ENCODE measurements around the gene ITPR1.

Gene ITPR1

DNA sequence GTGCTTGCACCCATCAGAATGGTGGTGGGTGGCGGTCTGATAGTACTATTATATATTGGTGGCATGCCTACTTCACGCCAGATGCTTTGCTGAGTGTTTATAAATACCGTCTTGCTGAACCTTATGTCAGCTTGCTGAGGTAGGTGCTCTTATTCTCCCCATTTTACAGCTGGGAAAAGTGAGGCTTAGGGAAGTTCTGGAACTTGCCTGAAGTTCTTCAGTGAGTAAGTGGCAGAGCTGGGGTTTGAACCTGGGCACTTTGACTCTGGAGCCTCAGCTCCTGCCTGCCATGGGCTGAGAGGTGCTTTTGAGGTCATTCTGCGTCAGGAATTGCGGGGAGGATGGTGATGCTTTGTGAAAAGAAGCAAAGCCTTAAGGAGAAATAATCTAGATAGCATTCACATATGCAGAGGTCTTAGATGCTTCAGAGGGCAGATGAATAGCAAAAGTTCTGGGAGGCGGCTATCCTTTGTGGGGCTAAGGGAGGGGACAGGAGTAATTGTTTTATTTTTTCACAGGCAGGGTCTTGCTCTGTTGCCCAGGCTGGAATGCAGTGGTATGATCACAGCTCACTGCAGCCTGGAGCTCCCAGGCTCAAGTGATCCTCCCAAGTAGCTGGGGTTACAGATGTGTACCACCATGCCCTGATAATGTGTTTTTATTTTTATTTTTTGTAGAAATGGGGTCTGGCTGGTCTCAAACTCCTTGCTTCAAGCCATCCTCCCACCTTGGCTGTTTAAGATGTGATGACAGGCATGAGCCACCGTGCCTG, 18.5 kb downstream of the ITPR1 start:
- no peak for DNase-seq

- no peak for DNase-seq
These were observed 19.9 kb downstream of the ITPR1 start for GRCh38 chr3:4512895-4513616.

DNA sequence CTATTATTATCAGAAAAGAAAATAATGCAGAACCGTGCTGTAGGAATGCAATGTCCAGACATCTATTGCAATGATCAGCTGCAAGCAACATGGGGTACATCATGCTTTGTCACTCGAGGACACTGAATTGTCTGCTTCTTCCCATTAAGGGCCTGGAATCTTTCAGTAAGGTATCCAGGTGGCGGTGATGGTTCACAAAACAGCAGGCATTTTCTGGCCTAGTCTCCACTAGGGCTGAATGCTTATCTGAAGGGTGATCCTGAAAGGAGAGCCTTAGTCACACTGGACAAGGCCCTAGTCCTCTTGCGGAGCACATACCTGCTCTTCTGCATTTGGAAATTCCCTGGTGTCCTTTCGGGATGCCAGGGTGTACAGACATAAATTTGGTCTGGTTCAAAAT, 21.2 kb downstream of the ITPR1 start:
- no peak for DNase-seq

DNA sequence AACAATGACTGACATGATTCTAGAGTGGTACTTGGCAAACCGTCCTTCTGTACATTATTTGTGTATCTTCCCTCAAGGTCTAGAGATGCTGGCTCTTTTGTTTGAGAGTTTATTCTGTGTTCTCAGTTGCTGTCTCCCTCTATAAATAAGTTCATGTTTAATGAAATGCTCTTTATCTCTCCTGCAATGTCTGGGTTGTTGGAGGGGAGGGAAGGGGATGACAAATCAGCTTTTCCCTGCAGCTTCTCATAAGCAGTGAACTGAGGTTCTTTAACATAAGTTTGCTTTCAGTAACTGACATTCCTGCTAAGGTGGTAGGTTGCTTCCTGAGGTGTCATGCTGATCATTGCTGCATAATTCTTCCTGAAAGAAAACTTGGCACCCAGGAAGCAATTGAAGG, 21.8 kb downstream of the ITPR1 start:
- DNase-seq: no peak

- DNase-seq: no peak
These were observed 22.9 kb downstream of the ITPR1 start for GRCh38 chr3:4515916-4516579.

GRCh38 chr3:4517093-4517492, 23.9 kb downstream of the ITPR1 start:
- DNase-seq: no peak

DNA sequence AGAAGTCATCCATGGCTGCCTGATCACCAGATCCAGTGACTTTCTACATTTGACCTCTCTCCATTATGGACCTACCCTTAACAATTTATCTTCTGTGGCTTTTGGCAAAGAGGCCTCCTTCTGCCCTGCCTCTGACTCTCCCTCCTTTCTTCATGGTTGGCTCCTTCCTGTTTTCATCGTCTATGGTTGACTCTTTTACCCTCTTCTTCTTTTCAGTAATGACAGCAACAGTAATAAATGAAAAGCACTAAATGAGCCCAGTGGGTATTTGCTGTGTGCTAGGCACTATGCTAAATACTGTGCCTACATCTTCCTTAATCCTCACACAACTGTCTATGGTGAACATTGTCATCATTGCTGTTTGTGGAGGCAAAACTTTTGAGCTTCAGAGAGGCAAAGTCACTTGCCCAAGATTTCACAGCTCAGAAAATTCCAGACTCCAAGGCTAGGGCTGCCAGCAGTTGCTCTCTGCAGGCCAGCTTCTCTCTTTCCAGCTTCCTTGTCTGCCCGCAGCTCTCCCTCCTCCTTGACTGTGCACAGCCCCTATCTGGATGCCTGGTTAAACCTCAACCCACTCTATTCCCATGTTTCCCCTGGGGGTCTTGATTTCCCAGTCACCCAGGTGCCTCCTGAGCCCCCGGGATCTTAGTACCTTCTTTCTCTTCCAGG, 24.6 kb downstream of the ITPR1 start:
- no peak for DNase-seq

GRCh38 chr3:4520033-4520816, 27.1 kb downstream of the ITPR1 start:
- DNase-seq: no peak

DNA sequence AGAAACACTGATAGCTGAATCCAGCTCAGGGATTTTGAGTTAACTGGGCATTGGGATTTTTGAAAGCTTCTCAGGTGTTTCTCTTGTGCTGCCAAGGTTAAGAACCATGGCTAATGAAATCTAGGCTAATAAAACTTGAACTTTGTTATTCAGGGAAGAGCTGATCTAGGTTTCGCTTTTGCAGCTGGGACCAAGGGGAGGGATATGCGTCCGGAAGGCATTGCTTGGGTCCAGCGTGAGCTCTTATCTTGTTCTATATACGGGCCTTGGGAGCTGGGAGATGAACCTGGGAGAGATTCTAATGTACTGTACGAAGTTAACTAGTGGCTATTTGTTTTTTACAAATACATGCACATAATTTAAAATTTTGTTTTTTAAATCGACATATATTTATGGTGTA, 29.8 kb downstream of the ITPR1 start:
- no peak for DNase-seq

DNA sequence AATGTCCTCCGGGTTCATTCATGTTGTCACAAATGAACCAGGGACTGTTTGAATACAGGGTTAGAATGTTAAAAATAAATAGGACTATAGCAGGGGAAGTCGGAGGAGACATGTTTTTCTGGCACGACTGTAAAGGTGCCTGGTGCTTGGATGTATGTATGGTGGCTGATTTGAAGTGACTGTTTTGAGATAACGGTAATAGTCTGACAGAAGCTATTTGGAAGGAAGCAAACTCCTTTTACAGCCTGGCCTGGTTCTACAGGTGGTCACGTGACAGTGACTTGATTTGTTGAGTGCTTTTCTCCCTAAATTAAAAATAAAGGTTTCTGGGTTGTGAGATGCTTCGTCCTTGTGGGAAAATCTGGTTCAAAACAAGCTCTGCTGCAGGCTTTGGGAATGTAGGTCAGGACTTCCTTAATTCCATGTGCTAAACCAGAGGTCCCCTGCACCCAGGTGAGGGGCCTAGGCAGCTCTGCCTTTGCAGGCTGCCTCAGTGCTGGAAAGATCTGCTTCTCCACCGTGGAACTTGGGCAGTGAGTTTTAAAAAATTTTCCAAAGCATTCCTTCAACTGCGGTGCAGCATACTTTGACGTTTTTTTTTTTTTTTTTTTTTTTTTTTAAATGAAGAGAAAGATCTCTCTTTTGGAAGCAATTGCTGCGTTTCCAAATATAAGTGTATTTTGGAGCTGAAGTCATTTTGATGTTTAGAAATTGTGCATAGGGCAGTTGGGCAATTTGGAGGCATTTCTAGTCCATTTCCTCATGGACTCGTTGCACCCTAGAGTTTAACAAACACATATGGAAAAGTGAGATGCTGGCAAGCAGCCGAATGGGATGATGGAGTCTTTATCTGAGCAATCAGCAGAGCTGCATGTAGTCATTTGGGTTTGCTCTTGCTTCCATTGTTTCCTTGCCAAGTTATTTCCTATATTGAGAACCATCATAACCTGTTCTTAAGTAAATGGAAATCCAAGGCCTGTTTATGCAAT, 30.9 kb downstream of the ITPR1 start:
- no peak for DNase-seq

DNA sequence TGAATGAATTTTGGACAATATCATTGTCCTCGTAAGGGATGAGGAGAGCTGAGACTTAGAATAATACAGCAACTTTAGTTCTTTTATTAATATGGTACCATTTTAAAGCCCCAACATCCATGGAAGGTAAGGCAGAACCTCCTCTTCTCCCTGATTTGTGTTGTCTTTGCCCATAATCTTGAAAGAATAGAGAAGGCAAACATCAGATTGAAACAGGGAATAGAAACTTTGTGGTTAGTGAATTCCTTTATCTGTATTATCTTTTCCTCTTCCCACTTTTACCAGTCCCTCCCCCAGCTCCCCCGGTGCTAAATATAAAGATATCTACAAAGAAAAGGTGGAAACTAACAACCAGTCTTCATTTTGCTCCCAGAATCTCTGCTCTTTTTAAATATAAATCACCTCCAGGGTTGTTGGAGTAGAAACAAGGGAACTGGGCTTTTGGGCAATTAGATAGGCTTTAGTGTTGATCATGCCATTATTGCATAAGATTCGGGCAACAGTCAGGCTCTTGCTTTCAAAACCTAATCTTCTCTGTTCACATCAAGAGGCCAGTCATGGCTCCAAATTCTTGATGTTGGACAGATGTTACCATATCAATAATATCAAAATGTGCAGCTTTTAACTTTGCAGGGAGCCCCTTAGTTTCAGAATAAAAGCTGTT, 32.5 kb downstream of the ITPR1 start:
- no peak for DNase-seq

GRCh38 chr3:4528320-4528719, 35.2 kb downstream of the ITPR1 start:
- no peak for DNase-seq

DNA sequence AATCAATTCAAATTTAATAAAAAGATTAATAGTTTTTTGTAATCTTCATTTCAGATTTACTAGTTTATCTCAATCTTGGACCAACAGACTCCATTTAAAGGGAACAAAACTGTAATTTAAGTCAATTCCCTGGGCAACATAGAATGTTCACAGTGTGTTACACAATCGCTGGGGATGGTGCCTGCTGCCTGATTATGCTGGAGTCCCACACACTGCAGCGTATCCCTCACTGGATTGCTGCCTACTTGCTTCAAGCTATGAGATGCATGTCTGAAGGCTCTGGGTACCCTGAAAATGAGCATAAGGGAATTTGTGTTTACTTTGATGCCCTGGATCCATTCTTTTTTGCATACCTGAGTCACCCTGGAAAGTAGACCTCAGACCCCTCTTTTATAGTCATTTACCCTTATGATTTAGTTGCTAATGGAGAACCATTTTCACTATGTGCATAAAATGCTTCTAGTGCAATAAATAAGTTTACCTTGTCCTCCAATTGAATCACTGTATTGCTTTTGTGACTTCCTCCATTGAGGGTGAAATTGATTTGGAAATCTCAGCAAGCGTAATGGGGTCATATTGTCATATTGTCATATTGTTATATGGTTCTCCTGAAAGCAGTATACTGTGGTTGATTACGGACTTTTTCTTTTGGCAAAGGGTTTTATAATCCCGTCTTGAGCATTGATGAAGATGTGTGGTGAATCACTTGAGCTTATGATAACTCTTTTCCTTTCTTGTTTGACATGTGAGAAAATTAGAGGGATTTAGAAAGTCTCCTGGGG, 35.9 kb downstream of the ITPR1 start:
- DNase-seq: no peak

DNA sequence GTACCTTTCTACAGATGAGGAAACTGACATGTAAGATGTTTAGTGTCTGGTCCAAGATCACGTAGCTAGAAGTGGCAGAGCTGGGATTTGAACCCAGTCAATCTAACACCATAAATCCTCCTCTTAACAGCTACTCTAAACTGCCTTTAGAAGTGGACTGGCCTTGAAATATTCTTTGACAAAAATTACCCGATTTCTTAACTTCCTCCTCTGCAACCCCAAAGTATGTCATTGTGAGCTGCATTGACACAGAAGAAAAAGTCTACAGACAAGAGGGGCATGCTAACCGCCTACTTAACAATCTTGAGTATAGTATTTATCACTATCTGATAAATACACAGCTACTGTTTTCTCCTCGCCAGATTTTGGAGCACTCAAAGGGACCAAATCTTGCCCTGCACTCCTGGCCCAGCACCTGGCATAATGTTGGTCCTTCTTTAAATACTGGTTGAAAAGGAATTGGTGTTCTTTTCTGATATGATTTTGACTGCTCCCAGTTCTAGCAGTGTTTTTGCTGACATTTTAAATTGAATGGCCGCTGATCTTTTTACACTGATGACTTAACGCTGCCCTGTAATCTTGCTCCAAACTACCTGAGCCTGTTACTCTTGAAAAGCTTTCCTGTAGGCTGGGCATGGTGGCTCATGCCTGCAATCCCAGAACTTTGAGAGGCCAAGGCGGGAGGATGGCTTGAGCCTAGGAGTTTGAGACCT, 36.9 kb downstream of the ITPR1 start:
- no peak for DNase-seq

- DNase-seq: no peak
These were observed 38.4 kb downstream of the ITPR1 start for GRCh38 chr3:4531478-4532025.

- no peak for DNase-seq
These were observed 39.5 kb downstream of the ITPR1 start for GRCh38 chr3:4532535-4533112.

GRCh38 chr3:4533489-4534443, 40.6 kb downstream of the ITPR1 start:
- no peak for DNase-seq
